Liver (tissue), 9 donors: Measurements from ENCODE around the gene TRIM41. TPM values are rescaled to one million over a fixed set of nuclear protein-coding genes. Genes with fewer than 3 reads are reported as not detected.

ENCODE experiments used
- DNase-seq: peaks from one replicate; pipeline ENCODE4 v3.0.0-alpha.2; 2017; ENCODE audit warnings: low spot score
- H3K27ac ChIP-seq, 2 donors: one replicate each; pipeline ENCODE4 v1.7.0; 2013; ENCODE audit warnings: inconsistent platforms in 2 of 2, low read length in 2 of 2, control low read depth in 1 of 2, low read depth in 1 of 2, mild to moderate bottlenecking in 1 of 2
- H3K27me3 ChIP-seq, 4 donors: one replicate each; pipeline versions ENCODE4 v1.6.1 to v1.7.0; 2013; ENCODE audit warnings: low read length in 3 of 4, inconsistent platforms in 1 of 4, mild to moderate bottlenecking in 1 of 4, moderate library complexity in 1 of 4; ENCODE audit not compliant: control insufficient read depth in 4 of 4, insufficient read depth in 4 of 4
- H3K36me3 ChIP-seq, 4 donors: one replicate each; pipeline versions ENCODE4 v1.6.1 to v1.7.0; 2013; ENCODE audit warnings: low read length in 3 of 4, mild to moderate bottlenecking in 3 of 4, low read depth in 1 of 4, moderate library complexity in 1 of 4; ENCODE audit not compliant: control insufficient read depth in 4 of 4, insufficient read depth in 3 of 4
- H3K4me1 ChIP-seq, 4 donors: one replicate each; pipeline versions ENCODE4 v1.6.1 to v1.7.0; 2013; ENCODE audit warnings: low read length in 3 of 4, mild to moderate bottlenecking in 3 of 4, moderate library complexity in 1 of 4; ENCODE audit not compliant: control insufficient read depth in 4 of 4, insufficient read depth in 4 of 4
- H3K4me3 ChIP-seq, 3 donors: one replicate each; pipeline versions ENCODE4 v1.6.1 to v1.7.0; 2013; ENCODE audit warnings: low read length in 3 of 3, control low read depth in 1 of 3, low read depth in 1 of 3, mild to moderate bottlenecking in 1 of 3
- H3K9ac ChIP-seq, 2 donors: one replicate each; pipeline ENCODE4 v1.7.0; 2013; ENCODE audit warnings: low read length in 2 of 2, mild to moderate bottlenecking in 2 of 2, moderate library complexity in 2 of 2, control low read depth in 1 of 2, low read depth in 1 of 2
- H3K9me3 ChIP-seq, 4 donors: one replicate each; pipeline versions ENCODE4 v1.6.1 to v1.7.0; 2013; ENCODE audit warnings: low read length in 3 of 4; ENCODE audit not compliant: control insufficient read depth in 4 of 4
- FOXA1 ChIP-seq: IDR thresholded peaks from 2 replicates; pipeline ENCODE4 v1.6.1; 2016; ENCODE audit warnings: antibody characterized with exemption
- FOXA2 ChIP-seq: IDR thresholded peaks from 2 replicates; pipeline ENCODE4 v1.6.1; 2016; ENCODE audit warnings: antibody characterized with exemption
- GABPA ChIP-seq, 2 donors: IDR thresholded peaks in 1 of 2; conservative IDR thresholded peaks in 1 of 2; 2 replicates each; pipeline ENCODE4 v1.6.1; 2016; ENCODE audit warnings: antibody characterized with exemption in 2 of 2, mild to moderate bottlenecking in 1 of 2, moderate library complexity in 1 of 2
- HNF4A ChIP-seq, 2 donors: conservative IDR thresholded peaks; 2 replicates each; pipeline ENCODE4 v1.6.1; 2016; ENCODE audit warnings: antibody characterized with exemption in 2 of 2, mild to moderate bottlenecking in 2 of 2
- HNF4G ChIP-seq: IDR thresholded peaks from 2 replicates; pipeline ENCODE4 v1.6.1; 2016; ENCODE audit warnings: antibody characterized with exemption
- JUND ChIP-seq, 2 donors: IDR thresholded peaks; 2 replicates each; pipeline ENCODE4 v1.6.1; 2016; ENCODE audit warnings: antibody characterized with exemption in 2 of 2
- NR2F2 ChIP-seq: IDR thresholded peaks from 2 replicates; pipeline ENCODE4 v1.6.1; 2016; ENCODE audit warnings: antibody characterized with exemption
- RAD21 ChIP-seq, 2 donors: IDR thresholded peaks; 2 replicates each; pipeline ENCODE4 v1.6.1; 2016; ENCODE audit warnings: antibody characterized with exemption in 2 of 2, mild to moderate bottlenecking in 2 of 2
- RXRA ChIP-seq, 2 donors: IDR thresholded peaks; 2 replicates each; pipeline ENCODE4 v1.6.1; 2017 to 2018; ENCODE audit warnings: antibody characterized with exemption in 2 of 2, mild to moderate bottlenecking in 1 of 2
- SP1 ChIP-seq: IDR thresholded peaks from 2 replicates; pipeline ENCODE4 v1.6.1; 2018; ENCODE audit warnings: antibody characterized with exemption, mild to moderate bottlenecking
- TAF1 ChIP-seq: conservative IDR thresholded peaks from 2 replicates; pipeline ENCODE4 v1.6.1; 2016; ENCODE audit warnings: antibody characterized with exemption, mild to moderate bottlenecking
- YY1 ChIP-seq: IDR thresholded peaks from 2 replicates; pipeline ENCODE4 v1.6.1; 2016; ENCODE audit warnings: antibody characterized with exemption, mild to moderate bottlenecking
- WGBS: extraction: QIAGEN DNeasy Blood & Tissue Kit; methylation state at CpG from one replicate; pipeline ENCODE4 v1.1.7; 2013; 5-methylcytosine and 5-hydroxymethylcytosine counted together
- polyA plus RNA-seq, 2 donors: library from polyadenylated mRNA; stranded (reverse) in 1 of 2; unstranded in 1 of 2; fragments of 200-250 nt in 1 of 2; fragments of >200 nt in 1 of 2; fragmentation: Nextera tagmentation in 1 of 2; extraction: Ambion mirVana in 1 of 2; gene quantifications; one replicate each; pipeline versions ENCODE4 v1.2.1 to v1.2.3, GENCODE V29; 2013 to 2015
- total RNA-seq, 2 donors: library from RNA; depleted of rRNA; stranded (reverse); fragments of >200 nt; gene quantifications; one replicate each; pipeline ENCODE4 v1.2.3, GENCODE V29; 2014
- TF ChIP-seq, protein P1 (sequence below): IDR thresholded peaks from 2 replicates; pipeline ENCODE4 v1.6.1; 2016; ENCODE audit warnings: antibody characterized with exemption, mild to moderate bottlenecking
- TF ChIP-seq, protein P2 (sequence below): IDR thresholded peaks from 2 replicates; pipeline ENCODE4 v1.6.1; 2016; ENCODE audit warnings: antibody characterized with exemption
- TF ChIP-seq, protein P3 (sequence below): IDR thresholded peaks from 2 replicates; pipeline ENCODE4 v1.6.1; 2016; ENCODE audit warnings: antibody characterized with exemption
- TF ChIP-seq, protein P4 (sequence below): fragments of 150-350 bp; IDR thresholded peaks from 2 replicates; pipeline ENCODE4 v1.5.1; 2017; ENCODE audit warnings: improper control_type of control experiment, low read depth, low read length; ENCODE audit not compliant: missing input control
- donor health status: healthy.
- donor health status: healthy.
- donor health status: healthy.
- donor health status: healthy.
- donor health status: healthy.

TRIM41 gene
- total and polyA plus RNA-seq, 4 donors: 2.8 to 14.1 (median 11.0) TPM

DNA sequence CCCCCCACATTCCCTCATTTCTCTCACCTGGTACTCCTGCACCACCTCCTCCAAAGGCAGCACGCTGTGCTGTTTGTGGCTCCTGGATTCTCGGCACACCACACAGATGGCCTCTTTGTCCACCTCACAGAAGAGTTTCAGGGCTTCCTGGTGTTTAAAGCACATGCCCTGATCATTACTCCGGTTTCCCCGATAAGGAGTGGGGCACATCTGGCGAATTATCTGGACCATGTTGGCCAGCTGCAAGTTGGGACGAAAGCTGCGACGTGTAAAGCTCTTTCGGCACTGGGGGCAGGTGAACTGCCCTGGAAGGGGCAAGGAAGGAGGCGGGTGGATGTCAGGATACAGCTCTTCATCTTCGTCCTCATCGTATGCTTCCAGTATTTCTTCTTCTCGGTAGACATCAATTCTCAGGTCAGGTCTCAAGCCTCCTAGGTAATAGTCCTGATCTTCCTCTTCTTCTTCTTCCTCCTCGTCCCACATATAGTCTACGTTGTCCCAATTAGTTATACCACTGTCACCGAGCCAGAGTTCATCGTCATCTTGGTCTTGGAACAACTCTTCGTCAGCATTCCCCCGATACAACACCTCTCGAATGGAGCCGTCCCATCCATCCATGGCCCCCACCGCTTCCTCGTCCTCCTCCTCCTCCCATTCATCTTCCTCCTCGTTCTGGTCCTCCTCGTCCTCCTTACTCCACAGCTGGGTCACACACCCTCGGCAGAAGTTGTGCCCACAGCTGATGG is 37.1 kb downstream of the TRIM41 start:
- Histone ChIP-seq H3K4me3 (peak overlapping the region; percentile 83 to 92 (median 89)), H3K4me1 (peaks cover 3 to 37% (median 27%) of the 10 kb centered on the region in 4 donors), H3K27me3 (no peaks in the 10 kb centered on the region), H3K27ac (peak overlapping the region; percentile 92 to 97), H3K9me3 (no peaks in the 10 kb centered on the region), H3K9ac (peak overlapping the region; percentile 64 to 90), H3K36me3 (peaks cover 0 to 3% (median 0%) of the 10 kb centered on the region in 4 donors)
- 2% methylated on average over 26 of the region's 26 CpGs for WGBS
- DNase-seq: peak; percentile 38
- TF ChIP-seq RAD21 (IDR thresholded peaks at IDR 0.05) (no peak), YY1 (no peak), FOXA1 (no peak), FOXA2 (no peak), SP1 (no peak), RXRA (IDR thresholded peaks at IDR 0.05) (no peak), HNF4G (no peak), JUND (IDR thresholded peaks at IDR 0.05) (no peak), NR2F2 (no peak), HNF4A (conservative IDR thresholded peaks at IDR 0.05) (no peak), TAF1 (no peak), GABPA (IDR thresholded peaks at IDR 0.05 in 1 of 2, conservative IDR thresholded peaks at IDR 0.05 in 1 of 2) (no peak)
- TF ChIP-seq, protein P1, sequence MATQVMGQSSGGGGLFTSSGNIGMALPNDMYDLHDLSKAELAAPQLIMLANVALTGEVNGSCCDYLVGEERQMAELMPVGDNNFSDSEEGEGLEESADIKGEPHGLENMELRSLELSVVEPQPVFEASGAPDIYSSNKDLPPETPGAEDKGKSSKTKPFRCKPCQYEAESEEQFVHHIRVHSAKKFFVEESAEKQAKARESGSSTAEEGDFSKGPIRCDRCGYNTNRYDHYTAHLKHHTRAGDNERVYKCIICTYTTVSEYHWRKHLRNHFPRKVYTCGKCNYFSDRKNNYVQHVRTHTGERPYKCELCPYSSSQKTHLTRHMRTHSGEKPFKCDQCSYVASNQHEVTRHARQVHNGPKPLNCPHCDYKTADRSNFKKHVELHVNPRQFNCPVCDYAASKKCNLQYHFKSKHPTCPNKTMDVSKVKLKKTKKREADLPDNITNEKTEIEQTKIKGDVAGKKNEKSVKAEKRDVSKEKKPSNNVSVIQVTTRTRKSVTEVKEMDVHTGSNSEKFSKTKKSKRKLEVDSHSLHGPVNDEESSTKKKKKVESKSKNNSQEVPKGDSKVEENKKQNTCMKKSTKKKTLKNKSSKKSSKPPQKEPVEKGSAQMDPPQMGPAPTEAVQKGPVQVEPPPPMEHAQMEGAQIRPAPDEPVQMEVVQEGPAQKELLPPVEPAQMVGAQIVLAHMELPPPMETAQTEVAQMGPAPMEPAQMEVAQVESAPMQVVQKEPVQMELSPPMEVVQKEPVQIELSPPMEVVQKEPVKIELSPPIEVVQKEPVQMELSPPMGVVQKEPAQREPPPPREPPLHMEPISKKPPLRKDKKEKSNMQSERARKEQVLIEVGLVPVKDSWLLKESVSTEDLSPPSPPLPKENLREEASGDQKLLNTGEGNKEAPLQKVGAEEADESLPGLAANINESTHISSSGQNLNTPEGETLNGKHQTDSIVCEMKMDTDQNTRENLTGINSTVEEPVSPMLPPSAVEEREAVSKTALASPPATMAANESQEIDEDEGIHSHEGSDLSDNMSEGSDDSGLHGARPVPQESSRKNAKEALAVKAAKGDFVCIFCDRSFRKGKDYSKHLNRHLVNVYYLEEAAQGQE: no peak
- TF ChIP-seq, protein P2, sequence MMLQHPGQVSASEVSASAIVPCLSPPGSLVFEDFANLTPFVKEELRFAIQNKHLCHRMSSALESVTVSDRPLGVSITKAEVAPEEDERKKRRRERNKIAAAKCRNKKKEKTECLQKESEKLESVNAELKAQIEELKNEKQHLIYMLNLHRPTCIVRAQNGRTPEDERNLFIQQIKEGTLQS: no peak
- TF ChIP-seq, protein P3, sequence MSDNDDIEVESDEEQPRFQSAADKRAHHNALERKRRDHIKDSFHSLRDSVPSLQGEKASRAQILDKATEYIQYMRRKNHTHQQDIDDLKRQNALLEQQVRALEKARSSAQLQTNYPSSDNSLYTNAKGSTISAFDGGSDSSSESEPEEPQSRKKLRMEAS: no peak

DNA sequence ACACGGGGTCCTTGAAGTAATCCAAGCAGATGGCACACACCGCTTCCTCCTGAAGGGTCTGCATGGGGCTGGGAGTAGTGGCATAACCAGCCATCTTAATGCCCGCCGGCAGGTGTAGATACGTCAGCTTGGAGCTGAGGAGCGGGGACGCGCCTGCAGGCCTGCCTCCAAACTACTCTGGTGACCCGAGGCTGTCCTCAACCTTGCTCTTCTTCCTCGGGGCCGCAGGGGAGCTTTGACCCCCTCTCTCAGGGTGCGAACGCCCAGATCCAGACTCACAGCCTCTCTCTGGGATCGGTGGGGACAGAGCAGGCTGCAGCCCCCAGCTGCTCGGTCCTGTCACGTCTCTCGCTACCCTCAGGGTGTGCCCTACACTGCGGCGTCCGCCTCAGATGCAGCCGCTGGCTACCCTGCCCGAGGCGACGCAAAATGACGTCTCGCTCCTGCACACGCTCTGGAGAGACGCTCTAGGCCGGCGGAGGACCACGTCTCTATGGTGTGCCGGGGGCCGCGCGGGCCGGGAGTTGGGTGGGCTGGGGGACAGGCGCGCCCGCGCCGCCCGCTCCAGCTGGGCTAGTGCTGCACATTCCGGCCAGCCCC is 37.7 kb downstream of the TRIM41 start, which contains the start of gene TRIM52:
TRIM52 (minus strand) TSS at position 424 of the 600 bp plus-strand sequence; CDS start at position 94, 330 bp downstream.
- Histone ChIP-seq H3K27ac (peak within 1 kb of the TSS; percentile 92 to 97), H3K9me3 (no peaks in the 10 kb centered on the region), H3K9ac (peak within 1 kb of the TSS; percentile 64 to 90), H3K36me3 (no peaks in the 10 kb centered on the region), H3K4me3 (peak within 1 kb of the TSS; percentile 83 to 92 (median 89)), H3K27me3 (no peaks in the 10 kb centered on the region), H3K4me1 (peaks cover 3 to 37% (median 27%) of the 10 kb centered on the region in 4 donors)
- TF ChIP-seq, protein P4, sequence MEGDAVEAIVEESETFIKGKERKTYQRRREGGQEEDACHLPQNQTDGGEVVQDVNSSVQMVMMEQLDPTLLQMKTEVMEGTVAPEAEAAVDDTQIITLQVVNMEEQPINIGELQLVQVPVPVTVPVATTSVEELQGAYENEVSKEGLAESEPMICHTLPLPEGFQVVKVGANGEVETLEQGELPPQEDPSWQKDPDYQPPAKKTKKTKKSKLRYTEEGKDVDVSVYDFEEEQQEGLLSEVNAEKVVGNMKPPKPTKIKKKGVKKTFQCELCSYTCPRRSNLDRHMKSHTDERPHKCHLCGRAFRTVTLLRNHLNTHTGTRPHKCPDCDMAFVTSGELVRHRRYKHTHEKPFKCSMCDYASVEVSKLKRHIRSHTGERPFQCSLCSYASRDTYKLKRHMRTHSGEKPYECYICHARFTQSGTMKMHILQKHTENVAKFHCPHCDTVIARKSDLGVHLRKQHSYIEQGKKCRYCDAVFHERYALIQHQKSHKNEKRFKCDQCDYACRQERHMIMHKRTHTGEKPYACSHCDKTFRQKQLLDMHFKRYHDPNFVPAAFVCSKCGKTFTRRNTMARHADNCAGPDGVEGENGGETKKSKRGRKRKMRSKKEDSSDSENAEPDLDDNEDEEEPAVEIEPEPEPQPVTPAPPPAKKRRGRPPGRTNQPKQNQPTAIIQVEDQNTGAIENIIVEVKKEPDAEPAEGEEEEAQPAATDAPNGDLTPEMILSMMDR: no peak
- no peak for TF ChIP-seq HNF4G
- TF ChIP-seq RXRA (IDR thresholded peaks at IDR 0.05): peak; percentile 42 to 48
- peak; percentile 28 for TF ChIP-seq SP1
- TF ChIP-seq, protein P2: no peak
- TF ChIP-seq FOXA2: no peak
- TF ChIP-seq JUND (IDR thresholded peaks at IDR 0.05): no peak
- TF ChIP-seq YY1: peak; percentile 90
- peak in 1 of 2 donors; percentile 33 for TF ChIP-seq RAD21 (IDR thresholded peaks at IDR 0.05)
- TF ChIP-seq, protein P3: peak; percentile 67
- no peak for TF ChIP-seq NR2F2
- TF ChIP-seq TAF1: peak; percentile 78
- TF ChIP-seq, protein P1: peak; percentile 56
- peak in 1 of 2 donors; percentile 79 for TF ChIP-seq GABPA (IDR thresholded peaks at IDR 0.05 in 1 of 2, conservative IDR thresholded peaks at IDR 0.05 in 1 of 2)
- under 1% methylated on average over 43 of the region's 43 CpGs for WGBS
- peak; percentile 92 for DNase-seq
